ENCODE measurements around the gene RNASEH1. TPM values are rescaled to one million over a fixed set of nuclear protein-coding genes. Genes with fewer than 3 reads are reported as not detected.
A peak's percentile ranks its signal among the peaks of the same experiment; 100 is the strongest.

RNASEH1 gene
- total and polyA plus RNA-seq, 4 donors = 10.2 to 18.7 (median 12.9) TPM

DNA sequence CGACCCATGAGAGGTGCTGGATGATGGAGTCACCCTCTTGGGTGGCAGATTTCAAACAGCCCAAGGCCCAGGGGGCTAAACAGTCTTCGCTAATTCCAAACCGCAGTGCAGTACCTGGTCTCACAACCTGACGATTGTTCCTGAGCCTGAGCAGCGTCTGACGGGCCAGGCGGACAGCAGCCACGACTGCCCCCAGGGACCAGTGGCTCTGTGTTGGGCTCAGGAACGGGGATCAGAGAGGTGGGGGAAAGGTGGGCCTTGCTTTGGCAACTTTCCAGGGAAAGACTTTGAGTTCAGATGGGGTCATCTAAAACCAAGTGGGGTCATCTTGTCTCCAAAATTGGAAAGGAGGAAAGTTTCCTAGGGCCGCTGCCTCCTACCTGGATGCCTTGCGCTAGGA lies 37.3 kb upstream of the RNASEH1 start:
- WGBS = 80% methylated on average over 11 of the region's 11 CpGs
- H3K4me3 ChIP-seq (ENCODE audit: low read depth in 1 of 3, low read length in 3 of 3) = peak overlapping the region in 2 of 3 donors; percentile 16 to 44
- TF ChIP-seq EGR1 (IDR thresholded peaks at IDR 0.05; ENCODE audit: low read depth in 2 of 2) (no peak), SP1 (IDR thresholded peaks at IDR 0.05) (no peak), GABPA (IDR thresholded peaks at IDR 0.05 in 1 of 2, conservative IDR thresholded peaks at IDR 0.05 in 1 of 2) (no peak)
- TF ChIP-seq, protein P1, sequence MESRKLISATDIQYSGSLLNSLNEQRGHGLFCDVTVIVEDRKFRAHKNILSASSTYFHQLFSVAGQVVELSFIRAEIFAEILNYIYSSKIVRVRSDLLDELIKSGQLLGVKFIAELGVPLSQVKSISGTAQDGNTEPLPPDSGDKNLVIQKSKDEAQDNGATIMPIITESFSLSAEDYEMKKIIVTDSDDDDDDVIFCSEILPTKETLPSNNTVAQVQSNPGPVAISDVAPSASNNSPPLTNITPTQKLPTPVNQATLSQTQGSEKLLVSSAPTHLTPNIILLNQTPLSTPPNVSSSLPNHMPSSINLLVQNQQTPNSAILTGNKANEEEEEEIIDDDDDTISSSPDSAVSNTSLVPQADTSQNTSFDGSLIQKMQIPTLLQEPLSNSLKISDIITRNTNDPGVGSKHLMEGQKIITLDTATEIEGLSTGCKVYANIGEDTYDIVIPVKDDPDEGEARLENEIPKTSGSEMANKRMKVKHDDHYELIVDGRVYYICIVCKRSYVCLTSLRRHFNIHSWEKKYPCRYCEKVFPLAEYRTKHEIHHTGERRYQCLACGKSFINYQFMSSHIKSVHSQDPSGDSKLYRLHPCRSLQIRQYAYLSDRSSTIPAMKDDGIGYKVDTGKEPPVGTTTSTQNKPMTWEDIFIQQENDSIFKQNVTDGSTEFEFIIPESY (IDR thresholded peaks at IDR 0.05) = no peak
- TF ChIP-seq, protein P2, sequence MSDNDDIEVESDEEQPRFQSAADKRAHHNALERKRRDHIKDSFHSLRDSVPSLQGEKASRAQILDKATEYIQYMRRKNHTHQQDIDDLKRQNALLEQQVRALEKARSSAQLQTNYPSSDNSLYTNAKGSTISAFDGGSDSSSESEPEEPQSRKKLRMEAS (IDR thresholded peaks at IDR 0.05) = no peak
- DNase-seq (ENCODE audit: low spot score) = no peak
- no peaks in the 10 kb centered on the region for H3K36me3 ChIP-seq (ENCODE audit: control insufficient read depth in 4 of 4, insufficient read depth in 3 of 4, low read depth in 1 of 4, low read length in 3 of 4)
- no peaks in the 10 kb centered on the region for H3K9me3 ChIP-seq (ENCODE audit: control insufficient read depth in 4 of 4, low read length in 3 of 4)
- H3K27me3 ChIP-seq (ENCODE audit: control insufficient read depth in 4 of 4, insufficient read depth in 4 of 4, low read length in 3 of 4) = no peaks in the 10 kb centered on the region
- peaks cover 0 to 11% (median 5%) of the 10 kb centered on the region in 4 donors for H3K4me1 ChIP-seq (ENCODE audit: control insufficient read depth in 4 of 4, insufficient read depth in 4 of 4, low read length in 3 of 4)
- H3K9ac ChIP-seq (ENCODE audit: low read depth in 1 of 2, low read length in 2 of 2) = peak overlapping the region in 1 of 2 donors; percentile 7
- peak overlapping the region; percentile 14 to 79 for H3K27ac ChIP-seq (ENCODE audit: low read depth in 1 of 2, low read length in 2 of 2)

DNA sequence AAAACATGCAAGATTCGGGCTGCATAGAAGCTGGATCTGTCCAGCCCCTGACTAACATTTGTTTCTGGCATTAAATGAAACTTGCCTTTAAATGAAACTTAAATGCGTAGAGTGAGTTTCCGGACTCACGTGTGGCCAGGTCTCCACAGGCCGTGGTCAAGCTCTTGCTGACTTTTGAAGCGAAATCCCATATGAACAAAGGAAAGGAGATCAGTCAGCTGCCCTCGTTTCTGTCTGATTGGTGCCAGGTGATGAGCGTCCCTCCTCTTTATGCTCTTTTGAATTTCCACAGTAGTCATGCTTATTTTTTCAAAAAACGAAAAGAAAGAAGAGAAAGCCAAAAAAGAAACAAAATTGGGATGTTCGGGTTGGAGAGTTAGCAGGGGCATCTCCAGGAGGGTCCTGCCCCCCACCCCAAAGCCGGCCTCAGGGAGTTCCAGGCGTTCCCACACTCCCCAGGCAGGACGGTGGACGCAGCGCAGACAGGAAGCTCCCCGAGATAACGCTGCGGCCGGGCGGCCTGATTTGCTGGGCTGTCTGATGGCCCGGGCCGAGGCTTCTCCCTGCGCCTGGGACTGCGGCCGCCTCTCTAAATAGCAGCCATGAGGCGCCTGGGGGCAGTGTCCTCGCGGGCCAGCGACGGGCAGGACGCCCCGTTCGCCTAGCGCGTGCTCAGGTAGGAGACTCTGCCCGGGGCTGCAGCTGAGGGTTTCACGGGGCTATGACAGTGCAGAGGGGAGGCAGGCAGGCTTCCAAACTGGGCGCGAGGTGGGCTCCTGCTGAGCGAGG lies 36.6 kb upstream of the RNASEH1 start, which contains the start of gene COLEC11:
COLEC11 (plus strand) TSS at position 620 of the 789 bp plus-strand sequence. CDS start 9,229 bp downstream, outside the sequence.
- Histone ChIP-seq H3K27me3 (ENCODE audit: control insufficient read depth in 4 of 4, insufficient read depth in 4 of 4, low read length in 3 of 4) (no peaks in the 10 kb centered on the region), H3K4me1 (ENCODE audit: control insufficient read depth in 4 of 4, insufficient read depth in 4 of 4, low read length in 3 of 4) (peaks cover 0 to 11% (median 5%) of the 10 kb centered on the region in 4 donors), H3K9me3 (ENCODE audit: control insufficient read depth in 4 of 4, low read length in 3 of 4) (no peaks in the 10 kb centered on the region), H3K4me3 (ENCODE audit: low read depth in 1 of 3, low read length in 3 of 3) (peak within 1 kb of the TSS in 2 of 3 donors; percentile 28 to 44), H3K27ac (ENCODE audit: low read depth in 1 of 2, low read length in 2 of 2) (peak within 1 kb of the TSS; percentile 14 to 79), H3K36me3 (ENCODE audit: control insufficient read depth in 4 of 4, insufficient read depth in 3 of 4, low read depth in 1 of 4, low read length in 3 of 4) (no peaks in the 10 kb centered on the region), H3K9ac (ENCODE audit: low read depth in 1 of 2, low read length in 2 of 2) (peak within 1 kb of the TSS in 1 of 2 donors; percentile 31)
- 31% methylated on average over 40 of the region's 40 CpGs for WGBS
- DNase-seq (ENCODE audit: low spot score) = no peak
- TF ChIP-seq, protein P3, sequence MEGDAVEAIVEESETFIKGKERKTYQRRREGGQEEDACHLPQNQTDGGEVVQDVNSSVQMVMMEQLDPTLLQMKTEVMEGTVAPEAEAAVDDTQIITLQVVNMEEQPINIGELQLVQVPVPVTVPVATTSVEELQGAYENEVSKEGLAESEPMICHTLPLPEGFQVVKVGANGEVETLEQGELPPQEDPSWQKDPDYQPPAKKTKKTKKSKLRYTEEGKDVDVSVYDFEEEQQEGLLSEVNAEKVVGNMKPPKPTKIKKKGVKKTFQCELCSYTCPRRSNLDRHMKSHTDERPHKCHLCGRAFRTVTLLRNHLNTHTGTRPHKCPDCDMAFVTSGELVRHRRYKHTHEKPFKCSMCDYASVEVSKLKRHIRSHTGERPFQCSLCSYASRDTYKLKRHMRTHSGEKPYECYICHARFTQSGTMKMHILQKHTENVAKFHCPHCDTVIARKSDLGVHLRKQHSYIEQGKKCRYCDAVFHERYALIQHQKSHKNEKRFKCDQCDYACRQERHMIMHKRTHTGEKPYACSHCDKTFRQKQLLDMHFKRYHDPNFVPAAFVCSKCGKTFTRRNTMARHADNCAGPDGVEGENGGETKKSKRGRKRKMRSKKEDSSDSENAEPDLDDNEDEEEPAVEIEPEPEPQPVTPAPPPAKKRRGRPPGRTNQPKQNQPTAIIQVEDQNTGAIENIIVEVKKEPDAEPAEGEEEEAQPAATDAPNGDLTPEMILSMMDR (IDR thresholded peaks at IDR 0.05; ENCODE audit: low read depth, low read length, missing input control) = peak; percentile 35
- TF ChIP-seq JUND (IDR thresholded peaks at IDR 0.05) (no peak), RAD21 (IDR thresholded peaks at IDR 0.05) (peak; percentile 64 to 72), YY1 (IDR thresholded peaks at IDR 0.05) (peak; percentile 88), HNF4A (conservative IDR thresholded peaks at IDR 0.05) (peak in 1 of 2 donors; percentile 35), NR2F2 (IDR thresholded peaks at IDR 0.05) (no peak), RXRA (IDR thresholded peaks at IDR 0.05) (peak; percentile 32 to 44), FOXA1 (IDR thresholded peaks at IDR 0.05) (no peak), TAF1 (conservative IDR thresholded peaks at IDR 0.05) (peak; percentile 25), HNF4G (IDR thresholded peaks at IDR 0.05) (no peak), SP1 (IDR thresholded peaks at IDR 0.05) (peak; percentile 26)
- TF ChIP-seq, protein P4, sequence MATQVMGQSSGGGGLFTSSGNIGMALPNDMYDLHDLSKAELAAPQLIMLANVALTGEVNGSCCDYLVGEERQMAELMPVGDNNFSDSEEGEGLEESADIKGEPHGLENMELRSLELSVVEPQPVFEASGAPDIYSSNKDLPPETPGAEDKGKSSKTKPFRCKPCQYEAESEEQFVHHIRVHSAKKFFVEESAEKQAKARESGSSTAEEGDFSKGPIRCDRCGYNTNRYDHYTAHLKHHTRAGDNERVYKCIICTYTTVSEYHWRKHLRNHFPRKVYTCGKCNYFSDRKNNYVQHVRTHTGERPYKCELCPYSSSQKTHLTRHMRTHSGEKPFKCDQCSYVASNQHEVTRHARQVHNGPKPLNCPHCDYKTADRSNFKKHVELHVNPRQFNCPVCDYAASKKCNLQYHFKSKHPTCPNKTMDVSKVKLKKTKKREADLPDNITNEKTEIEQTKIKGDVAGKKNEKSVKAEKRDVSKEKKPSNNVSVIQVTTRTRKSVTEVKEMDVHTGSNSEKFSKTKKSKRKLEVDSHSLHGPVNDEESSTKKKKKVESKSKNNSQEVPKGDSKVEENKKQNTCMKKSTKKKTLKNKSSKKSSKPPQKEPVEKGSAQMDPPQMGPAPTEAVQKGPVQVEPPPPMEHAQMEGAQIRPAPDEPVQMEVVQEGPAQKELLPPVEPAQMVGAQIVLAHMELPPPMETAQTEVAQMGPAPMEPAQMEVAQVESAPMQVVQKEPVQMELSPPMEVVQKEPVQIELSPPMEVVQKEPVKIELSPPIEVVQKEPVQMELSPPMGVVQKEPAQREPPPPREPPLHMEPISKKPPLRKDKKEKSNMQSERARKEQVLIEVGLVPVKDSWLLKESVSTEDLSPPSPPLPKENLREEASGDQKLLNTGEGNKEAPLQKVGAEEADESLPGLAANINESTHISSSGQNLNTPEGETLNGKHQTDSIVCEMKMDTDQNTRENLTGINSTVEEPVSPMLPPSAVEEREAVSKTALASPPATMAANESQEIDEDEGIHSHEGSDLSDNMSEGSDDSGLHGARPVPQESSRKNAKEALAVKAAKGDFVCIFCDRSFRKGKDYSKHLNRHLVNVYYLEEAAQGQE (IDR thresholded peaks at IDR 0.05) = peak; percentile 31
